Neural cell (in vitro differentiated cells): ENCODE measurements around the gene CDK11A.

Experiments used
- CTCF ChIP-seq: fragments of 450-650 bp; IDR thresholded peaks from 2 replicates; pipeline ENCODE4 v1.5.1; 2014; ENCODE audit warnings: antibody characterized with exemption, mild to moderate bottlenecking, moderate library complexity; ENCODE audit not compliant: poor library complexity, severe bottlenecking
- EZH2 ChIP-seq: fragments of 200-600, 300-800 bp; shearing (Covaris generic), sonication (generic); IDR thresholded peaks from 2 replicates; pipeline ENCODE4 v1.6.1; 2014; ENCODE audit warnings: antibody characterized with exemption, low read length, borderline replicate concordance, mild to moderate bottlenecking; ENCODE audit not compliant: insufficient read depth, poor library complexity, severe bottlenecking
- POLR2AphosphoS5 ChIP-seq: IDR thresholded peaks from 2 replicates; pipeline ENCODE4 v1.6.1; 2012
- RAD21 ChIP-seq: fragments of 450-650 bp; conservative IDR thresholded peaks from 2 replicates; pipeline ENCODE4 v1.6.1; 2014; ENCODE audit warnings: antibody characterized with exemption, mild to moderate bottlenecking, moderate library complexity
- TAF1 ChIP-seq: IDR thresholded peaks from 2 replicates; pipeline ENCODE4 v1.6.1; 2012; ENCODE audit warnings: low read depth

GRCh38 chr1:1755852-1756251 lies 31.7 kb upstream of the CDK11A start:
- TF ChIP-seq CTCF, result no peak
- no peak for TF ChIP-seq EZH2
- no peak for TF ChIP-seq TAF1
- TF ChIP-seq POLR2AphosphoS5, result no peak
- no peak for TF ChIP-seq RAD21
